ENCODE measurements around the gene MGAT1.

MGAT1 gene

GRCh38 chr5:180779985-180780610, 22.5 kb downstream of the MGAT1 start:
- TF ChIP-seq CTCF (IDR thresholded peaks at IDR 0.05; ENCODE audit: borderline replicate concordance, control extremely low read depth, extremely low read depth, insufficient read depth, missing control alignments): no peak
- in situ Hi-C loops (cut with MboI; ENCODE audit: low sequenced_read_pairs, unreplicated experiment): loop anchor here (10.0 kb wide), 1 partner anchor 375 kb away; no protein-coding TSS in a partner anchor
- DNase-seq (ENCODE audit: low spot score): no peak

GRCh38 chr5:180777475-180777874, 25.1 kb downstream of the MGAT1 start:
- TF ChIP-seq CTCF (IDR thresholded peaks at IDR 0.05; ENCODE audit: borderline replicate concordance, control extremely low read depth, extremely low read depth, insufficient read depth, missing control alignments): no peak
- DNase-seq (ENCODE audit: low spot score): no peak
- in situ Hi-C loops (cut with MboI; ENCODE audit: low sequenced_read_pairs, unreplicated experiment): no loop called here

GRCh38 chr5:180776376-180776775, 26.2 kb downstream of the MGAT1 start:
- TF ChIP-seq CTCF (IDR thresholded peaks at IDR 0.05; ENCODE audit: borderline replicate concordance, control extremely low read depth, extremely low read depth, insufficient read depth, missing control alignments): no peak
- in situ Hi-C loops (cut with MboI; ENCODE audit: low sequenced_read_pairs, unreplicated experiment): no loop called here
- DNase-seq (ENCODE audit: low spot score): no peak

GRCh38 chr5:180775624-180776023, 27.0 kb downstream of the MGAT1 start:
- TF ChIP-seq CTCF (IDR thresholded peaks at IDR 0.05; ENCODE audit: borderline replicate concordance, control extremely low read depth, extremely low read depth, insufficient read depth, missing control alignments): no peak
- DNase-seq (ENCODE audit: low spot score): no peak
- in situ Hi-C loops (cut with MboI; ENCODE audit: low sequenced_read_pairs, unreplicated experiment): no loop called here

GRCh38 chr5:180771839-180772238, 30.8 kb downstream of the MGAT1 start:
- no peak for TF ChIP-seq CTCF (IDR thresholded peaks at IDR 0.05; ENCODE audit: borderline replicate concordance, control extremely low read depth, extremely low read depth, insufficient read depth, missing control alignments)
- no peak for DNase-seq (ENCODE audit: low spot score)
- in situ Hi-C loops (cut with MboI; ENCODE audit: low sequenced_read_pairs, unreplicated experiment): no loop called here

GRCh38 chr5:180769821-180770220, 32.8 kb downstream of the MGAT1 start:
- in situ Hi-C loops (cut with MboI; ENCODE audit: low sequenced_read_pairs, unreplicated experiment): no loop called here
- DNase-seq (ENCODE audit: low spot score): no peak
- no peak for TF ChIP-seq CTCF (IDR thresholded peaks at IDR 0.05; ENCODE audit: borderline replicate concordance, control extremely low read depth, extremely low read depth, insufficient read depth, missing control alignments)

Data from GM13976 (cell line).